Endothelial cell of umbilical vein (primary cell): Measurements from ENCODE around the gene STX16. TPM values are rescaled to one million over a fixed set of nuclear protein-coding genes. Genes with fewer than 3 reads are reported as not detected.
A peak's percentile ranks its signal among the peaks of the same experiment; 100 is the strongest.

ENCODE experiments used
- BruUV-seq: library from RNA; stranded (reverse); fragments of 400-500 nt; replicated peaks from 2 replicates; lab custom pipeline; 2021; lab: Mats Ljungman, UMichigan
- CTCF ChIA-PET: fragments of 300-600, 350-600 bp; sonication (Branson Sonifier 250); formaldehyde crosslinking; loops from one replicate; lab custom pipeline; 2021; ENCODE audit warnings: antibody characterized with exemption, inconsistent platforms; lab: Charles Lee
- POLR2A ChIA-PET: fragments of 300-600, 350-600 bp; sonication (Branson Sonifier 250); formaldehyde crosslinking; loops from one replicate; lab custom pipeline; 2021; ENCODE audit warnings: antibody characterized with exemption, inconsistent platforms; lab: Charles Lee
- DNase-seq: peaks from one replicate; pipeline ENCODE4 v3.0.0-alpha.2; 2011; ENCODE audit warnings: low read depth, low spot score
- FAIRE-seq: peaks from 2 replicates; lab custom pipeline; 2011; peaks lifted over from hg19 to GRCh38; lab: Jason Lieb, UNC
- H2AFZ ChIP-seq: 2 replicates; pipeline ENCODE4 v1.6.0; 2012; ENCODE audit warnings: low read depth, low read length, control low read depth, inconsistent platforms
- H3K27ac ChIP-seq: 2 replicates; pipeline ENCODE4 v1.5.1; 2011; ENCODE audit warnings: low read depth, mild to moderate bottlenecking, control low read depth, low read length, moderate library complexity; ENCODE audit not compliant: insufficient read depth
- H3K27me3 ChIP-seq, 2 experiments: 2 replicates each; pipeline versions ENCODE4 v1.6.0 to v1.6.1; 2011; ENCODE audit warnings: low read length in 2 of 2, mixed read lengths in 1 of 2; ENCODE audit not compliant: control insufficient read depth in 2 of 2, insufficient read depth in 2 of 2
- H3K36me3 ChIP-seq, 2 experiments: 2 replicates in 1 of 2; 3 replicates in 1 of 2; pipeline ENCODE4 v1.5.1; 2011; ENCODE audit warnings: low read length in 2 of 2, mild to moderate bottlenecking in 1 of 2, moderate library complexity in 1 of 2; ENCODE audit not compliant: control insufficient read depth in 2 of 2, insufficient read depth in 2 of 2; ENCODE audit errors: extremely low read depth in 1 of 2
- H3K4me1 ChIP-seq: 3 replicates; pipeline ENCODE4 v1.5.1; 2011; ENCODE audit warnings: mild to moderate bottlenecking, low read length; ENCODE audit not compliant: control insufficient read depth, insufficient read depth; ENCODE audit errors: extremely low read depth
- H3K4me2 ChIP-seq: 2 replicates; pipeline ENCODE4 v1.6.1; 2011; ENCODE audit warnings: low read length, control low read depth, mixed read lengths; ENCODE audit not compliant: insufficient read depth
- H3K4me3 ChIP-seq, 3 experiments: fragments of 200-600 bp in 1 of 3; sonication (generic), shearing (Covaris generic) in 1 of 3; replicated peaks in 1 of 3; 2 replicates each; pipeline ENCODE4 v1.5.1; 2011 to 2016; ENCODE audit warnings: control low read depth in 3 of 3, low read length in 3 of 3, mild to moderate bottlenecking in 2 of 3, inconsistent platforms in 1 of 3, low read depth in 1 of 3, moderate library complexity in 1 of 3; ENCODE audit not compliant: insufficient read depth in 1 of 3
- H3K79me2 ChIP-seq: 2 replicates; pipeline ENCODE4 v1.6.0; 2012; ENCODE audit warnings: low read length, inconsistent platforms; ENCODE audit not compliant: control insufficient read depth, insufficient read depth
- H3K9ac ChIP-seq: replicated peaks from 2 replicates; pipeline ENCODE3; 2011; ENCODE audit warnings: low read length, control low read depth; ENCODE audit not compliant: insufficient read depth; ENCODE audit errors: extremely low read depth
- H3K9me1 ChIP-seq: replicated peaks from 3 replicates; pipeline ENCODE4 v1.6.0; 2011; ENCODE audit warnings: mild to moderate bottlenecking, low read length; ENCODE audit not compliant: control insufficient read depth, insufficient read depth; ENCODE audit errors: extremely low read depth
- H3K9me3 ChIP-seq: replicated peaks from 2 replicates; pipeline ENCODE4 v1.5.1; 2012; ENCODE audit warnings: low read length, inconsistent platforms; ENCODE audit not compliant: control insufficient read depth, insufficient read depth
- H4K20me1 ChIP-seq: replicated peaks from 2 replicates; pipeline ENCODE3; 2011; ENCODE audit warnings: mild to moderate bottlenecking, low read length; ENCODE audit not compliant: control insufficient read depth, insufficient read depth; ENCODE audit errors: extremely low read depth
- CTCF ChIP-seq, 2 donors: IDR thresholded peaks; 1 replicate in 1 of 2; 2 replicates in 1 of 2; pipeline ENCODE4 v1.5.1; 2011; ENCODE audit warnings: low read length in 2 of 2, mild to moderate bottlenecking in 2 of 2, moderate library complexity in 2 of 2, control low read depth in 1 of 2, inconsistent platforms in 1 of 2, low read depth in 1 of 2; ENCODE audit not compliant: insufficient read depth in 1 of 2; ENCODE audit errors: extremely low read depth in 1 of 2
- FOS ChIP-seq: IDR thresholded peaks from 2 replicates; pipeline ENCODE4 v1.6.1; 2011; ENCODE audit warnings: mild to moderate bottlenecking, low read length, moderate library complexity, borderline replicate concordance; ENCODE audit not compliant: insufficient read depth
- GATA2 ChIP-seq: IDR thresholded peaks from 2 replicates; pipeline ENCODE4 v1.7.0; 2011; ENCODE audit warnings: low read depth, mild to moderate bottlenecking, moderate library complexity, mixed read lengths, low read length; ENCODE audit not compliant: insufficient read length, insufficient read depth
- MAX ChIP-seq: IDR thresholded peaks from 2 replicates; pipeline ENCODE4 v1.6.1; 2011; ENCODE audit not compliant: insufficient read depth, insufficient read length
- POLR2A ChIP-seq: IDR thresholded peaks from 2 replicates; pipeline ENCODE4 v1.6.1; 2012; ENCODE audit warnings: low read depth, mild to moderate bottlenecking, control low read depth, low read length
- POLR2AphosphoS5 ChIP-seq: IDR thresholded peaks from 2 replicates; pipeline ENCODE4 v1.6.1; 2012; ENCODE audit warnings: low read depth, mild to moderate bottlenecking, control low read depth, low read length, moderate library complexity; ENCODE audit not compliant: insufficient read depth
- dilution Hi-C: fragments of 300-500 bp; cut with MboI; formaldehyde crosslinking; loops from one replicate; pipeline ENCODE4 v1.15.0; 2019; ENCODE audit warnings: low sequenced_read_pairs; ENCODE audit not compliant: extremely low pct_ligation_motif_present
- intact Hi-C: fragments of 100-400 bp; cut with micrococcal nuclease; formaldehyde crosslinking; loops from one replicate; pipeline ENCODE4 v1.10.0; 2022
- polyA plus RNA-seq, 4 experiments: library from polyadenylated mRNA; depleted of rRNA in 3 of 4; stranded (reverse) in 3 of 4; unstranded in 1 of 4; fragments of >200 nt; gene quantifications; 2 replicates each; pipeline versions ENCODE4 v1.2.1 to v1.2.3, GENCODE V29; 2011 to 2012; ENCODE audit warnings: missing spikeins in 1 of 4
- total RNA-seq: library from RNA; stranded (reverse); gene quantifications from 2 replicates; pipeline ENCODE4 v1.2.3, GENCODE V29; 2021

Gene STX16
- total and polyA plus RNA-seq, 2 donors (not counting 3 experiments of a cell fraction or from before 2014, with no cell fraction given): 43.1 to 63.5 TPM

- H4K20me1 ChIP-seq: no peaks in the 10 kb centered on the region
- no peak overlapping the region for H3K4me3 ChIP-seq
- peaks cover 5 to 37% of the 10 kb centered on the region in 2 experiments for H3K36me3 ChIP-seq
- no peaks in the 10 kb centered on the region for H3K4me1 ChIP-seq
- no peak overlapping the region for H3K9ac ChIP-seq
- no peaks in the 10 kb centered on the region for H3K79me2 ChIP-seq
- no peaks in the 10 kb centered on the region for H3K9me3 ChIP-seq
- FAIRE-seq (no peak), DNase-seq (no peak)
- ChIA-PET POLR2A (interaction anchor here (0.5 kb wide), 1 partner anchor 519 kb away, joined by 4 read pairs; no protein-coding TSS in a partner anchor), CTCF (interaction anchor here (0.6 to 4.8 kb wide), 2 partner anchors 11 to 222 kb away, joined by 3 to 22 read pairs; no protein-coding TSS in a partner anchor)
- intact Hi-C loops (no loop called here), dilution Hi-C loops (no loop called here)
- H2AFZ ChIP-seq: no peak overlapping the region
- TF ChIP-seq FOS (no peak), POLR2AphosphoS5 (no peak), POLR2A (no peak), GATA2 (no peak), MAX (no peak), CTCF (IDR thresholded peaks at IDR 0.05; ENCODE audit: extremely low read depth in 1 of 2, insufficient read depth in 1 of 2, low read depth in 1 of 2, low read length in 2 of 2) (peak; percentile 9 to 15)
- no peak overlapping the region for H3K4me2 ChIP-seq
- H3K27ac ChIP-seq: no peak overlapping the region
- BruUV-seq: no TSS peak
- H3K27me3 ChIP-seq: no peaks in the 10 kb centered on the region
- no peaks in the 10 kb centered on the region for H3K9me1 ChIP-seq
These were observed 52.0 kb downstream of the STX16 start for GRCh38 chr20:58702859-58703648.
